Activated CD8-positive, alpha-beta T cell treated with anti-CD3 and anti-CD28 coated beads for 36 hours (primary cell): ENCODE data around the gene IKBKE. TPM values are rescaled to one million over a fixed set of nuclear protein-coding genes. Genes with fewer than 3 reads are reported as not detected.
A peak's percentile ranks its signal among the peaks of the same experiment; 100 is the strongest.

Experiments used
- ATAC-seq: fragments of 200-7000 bp; cut with Tn5 transposase; one replicate; pipeline ENCODE4 v1.10.0; 2021; ENCODE audit warnings: mild to moderate bottlenecking, moderate library complexity
- CTCF ChIA-PET: fragments of 350-600 bp; sonication (Branson Sonifier 250); formaldehyde crosslinking; loops from one replicate; lab custom pipeline; 2021; ENCODE audit warnings: antibody characterized with exemption; lab: Charles Lee
- POLR2A ChIA-PET: fragments of 350-600 bp; sonication (Branson Sonifier 250); formaldehyde crosslinking; loops from one replicate; lab custom pipeline; 2021; ENCODE audit warnings: antibody characterized with exemption; lab: Charles Lee
- DNase-seq: peaks from one replicate; pipeline ENCODE4 v3.0.0-alpha.2; 2020
- H3K27ac Mint-ChIP-seq: one replicate; pipeline ENCODE4 v1.8.0; 2021; ENCODE audit warnings: mild to moderate bottlenecking, mixed read lengths
- H3K27me3 Mint-ChIP-seq: one replicate; pipeline ENCODE4 v1.8.0; 2021; ENCODE audit warnings: mixed read lengths
- H3K36me3 Mint-ChIP-seq: one replicate; pipeline ENCODE4 v1.8.0; 2021; ENCODE audit warnings: low read depth, mixed read lengths
- H3K4me1 Mint-ChIP-seq: one replicate; pipeline ENCODE4 v1.8.0; 2021; ENCODE audit warnings: low read depth, mixed read lengths
- H3K4me3 Mint-ChIP-seq: one replicate; pipeline ENCODE4 v1.8.0; 2021; ENCODE audit warnings: mild to moderate bottlenecking, moderate library complexity, mixed read lengths
- H3K9me3 Mint-ChIP-seq: one replicate; pipeline ENCODE4 v1.8.0; 2021; ENCODE audit warnings: mixed read lengths
- intact Hi-C: fragments of 100-400 bp; cut with micrococcal nuclease; formaldehyde crosslinking; loops from one replicate; pipeline ENCODE4 v1.10.0; 2022
- total RNA-seq, 2 experiments: library from RNA; stranded (reverse); gene quantifications; one replicate each; pipeline ENCODE4 v1.2.3, GENCODE V29; 2021
- TF ChIP-seq, protein P1 (sequence below): fragments of 200-600 bp; IDR thresholded peaks from one replicate; pipeline ENCODE4 v1.8.0; 2022; ENCODE audit warnings: antibody characterized with exemption, mild to moderate bottlenecking

IKBKE gene
- total RNA-seq, 2 experiments from 2014 or later, result 14.3 to 14.9 TPM

DNA sequence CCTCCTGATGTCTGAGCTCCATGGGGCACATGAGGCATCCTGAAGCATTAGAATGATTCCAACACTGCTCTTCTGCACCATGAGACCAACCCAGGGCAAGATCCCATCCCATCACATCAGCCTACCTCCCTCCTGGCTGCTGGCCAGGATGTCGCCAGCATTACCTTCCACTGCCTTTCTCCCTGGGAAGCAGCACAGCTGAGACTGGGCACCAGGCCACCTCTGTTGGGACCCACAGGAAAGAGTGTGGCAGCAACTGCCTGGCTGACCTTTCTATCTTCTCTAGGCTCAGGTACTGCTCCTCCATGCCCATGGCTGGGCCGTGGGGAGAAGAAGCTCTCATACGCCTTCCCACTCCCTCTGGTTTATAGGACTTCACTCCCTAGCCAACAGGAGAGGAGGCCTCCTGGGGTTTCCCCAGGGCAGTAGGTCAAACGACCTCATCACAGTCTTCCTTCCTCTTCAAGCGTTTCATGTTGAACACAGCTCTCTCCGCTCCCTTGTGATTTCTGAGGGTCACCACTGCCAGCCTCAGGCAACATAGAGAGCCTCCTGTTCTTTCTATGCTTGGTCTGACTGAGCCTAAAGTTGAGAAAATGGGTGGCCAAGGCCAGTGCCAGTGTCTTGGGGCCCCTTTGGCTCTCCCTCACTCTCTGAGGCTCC, 26.0 kb downstream of the IKBKE start:
- POLR2A ChIA-PET, result interaction anchor here (0.7 to 2.1 kb wide), 6 partner anchors 11 to 96 kb away, joined by 3 to 7 read pairs (median 5); partner anchors contain the start of gene RASSF5
- H3K27ac Mint-ChIP-seq, result peak overlapping the region; percentile 79
- H3K27me3 Mint-ChIP-seq, result no peaks in the 10 kb centered on the region
- CTCF ChIA-PET, result interaction anchor here (0.6 to 3.4 kb wide), 10 partner anchors 9 to 168 kb away, joined by 3 to 41 read pairs (median 8); no protein-coding TSS in a partner anchor
- intact Hi-C loops, result no loop called here
- H3K4me3 Mint-ChIP-seq, result no peak overlapping the region
- TF ChIP-seq, protein P1, sequence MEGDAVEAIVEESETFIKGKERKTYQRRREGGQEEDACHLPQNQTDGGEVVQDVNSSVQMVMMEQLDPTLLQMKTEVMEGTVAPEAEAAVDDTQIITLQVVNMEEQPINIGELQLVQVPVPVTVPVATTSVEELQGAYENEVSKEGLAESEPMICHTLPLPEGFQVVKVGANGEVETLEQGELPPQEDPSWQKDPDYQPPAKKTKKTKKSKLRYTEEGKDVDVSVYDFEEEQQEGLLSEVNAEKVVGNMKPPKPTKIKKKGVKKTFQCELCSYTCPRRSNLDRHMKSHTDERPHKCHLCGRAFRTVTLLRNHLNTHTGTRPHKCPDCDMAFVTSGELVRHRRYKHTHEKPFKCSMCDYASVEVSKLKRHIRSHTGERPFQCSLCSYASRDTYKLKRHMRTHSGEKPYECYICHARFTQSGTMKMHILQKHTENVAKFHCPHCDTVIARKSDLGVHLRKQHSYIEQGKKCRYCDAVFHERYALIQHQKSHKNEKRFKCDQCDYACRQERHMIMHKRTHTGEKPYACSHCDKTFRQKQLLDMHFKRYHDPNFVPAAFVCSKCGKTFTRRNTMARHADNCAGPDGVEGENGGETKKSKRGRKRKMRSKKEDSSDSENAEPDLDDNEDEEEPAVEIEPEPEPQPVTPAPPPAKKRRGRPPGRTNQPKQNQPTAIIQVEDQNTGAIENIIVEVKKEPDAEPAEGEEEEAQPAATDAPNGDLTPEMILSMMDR, result no peak
- ATAC-seq (peak; percentile 32), DNase-seq (no peak)
- H3K36me3 Mint-ChIP-seq, result peaks cover 8% of the 10 kb centered on the region
- peaks cover 14% of the 10 kb centered on the region for H3K4me1 Mint-ChIP-seq
- H3K9me3 Mint-ChIP-seq, result no peaks in the 10 kb centered on the region

DNA sequence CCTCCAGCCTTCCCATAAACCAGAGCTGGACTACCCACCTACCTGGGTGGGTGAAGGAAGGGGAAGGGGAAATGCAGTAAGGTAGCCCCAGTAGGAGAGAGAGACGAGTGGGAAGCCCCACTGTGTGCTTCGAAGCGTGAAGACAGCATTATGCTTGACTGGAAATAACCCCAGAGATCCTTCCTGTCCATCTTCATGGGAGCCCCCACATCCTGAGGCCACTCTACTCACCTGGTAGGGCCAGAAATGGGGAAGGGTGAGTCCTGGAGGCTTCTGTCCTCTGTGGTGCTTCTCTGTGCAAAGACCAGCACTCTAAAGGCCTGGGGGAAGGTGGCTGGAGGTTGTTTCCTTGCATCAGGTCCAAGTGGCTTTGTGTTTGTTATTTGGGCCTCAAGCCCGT, 27.1 kb downstream of the IKBKE start:
- H3K27me3 Mint-ChIP-seq, result no peaks in the 10 kb centered on the region
- H3K4me1 Mint-ChIP-seq, result peaks cover 14% of the 10 kb centered on the region
- POLR2A ChIA-PET, result interaction anchor here (0.7 to 2.1 kb wide), 3 partner anchors 10 to 66 kb away, joined by 3 to 6 read pairs (median 4); partner anchors contain the start of gene RASSF5
- no peak for ATAC-seq
- H3K27ac Mint-ChIP-seq, result peak overlapping the region; percentile 68
- intact Hi-C loops, result no loop called here
- DNase-seq, result no peak
- H3K36me3 Mint-ChIP-seq, result peaks cover 7% of the 10 kb centered on the region
- H3K9me3 Mint-ChIP-seq, result no peaks in the 10 kb centered on the region
- H3K4me3 Mint-ChIP-seq, result no peak overlapping the region
- CTCF ChIA-PET, result interaction anchor here (0.8 to 3.6 kb wide), 7 partner anchors 8 to 520 kb away, joined by 3 to 41 read pairs (median 12); no protein-coding TSS in a partner anchor
- TF ChIP-seq, protein P1, result no peak

DNA sequence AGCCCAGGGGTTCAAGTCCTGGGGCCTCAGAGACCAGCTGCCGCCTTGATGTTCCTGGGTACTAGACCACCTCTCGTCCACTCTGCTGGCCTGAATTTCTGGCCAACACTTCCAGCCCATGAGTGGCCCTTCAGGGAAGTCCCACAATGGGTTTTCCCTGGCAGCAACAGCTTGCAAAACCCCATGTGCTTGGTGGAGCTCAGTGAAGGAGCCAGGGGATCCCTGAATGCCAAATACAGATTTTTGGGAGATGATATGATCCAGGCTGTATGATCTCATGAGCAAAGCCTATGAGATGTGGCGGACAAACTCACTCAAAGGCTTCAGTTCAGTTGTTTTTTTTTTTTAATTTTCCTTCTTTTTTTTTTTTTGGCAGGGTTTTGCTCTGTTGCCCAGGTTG, 27.5 kb downstream of the IKBKE start:
- peaks cover 7% of the 10 kb centered on the region for H3K36me3 Mint-ChIP-seq
- ATAC-seq (no peak), DNase-seq (no peak)
- H3K4me3 Mint-ChIP-seq, result no peak overlapping the region
- ChIA-PET CTCF (interaction anchor here (0.8 to 6.3 kb wide), 10 partner anchors 8 to 520 kb away, joined by 3 to 41 read pairs (median 10); no protein-coding TSS in a partner anchor), POLR2A (interaction anchor here (0.7 to 1.4 kb wide), 5 partner anchors 8 to 83 kb away, joined by 3 to 5 read pairs (median 3); partner anchors contain the start of gene RASSF5)
- peaks cover 14% of the 10 kb centered on the region for H3K4me1 Mint-ChIP-seq
- TF ChIP-seq, protein P1, result no peak
- H3K27me3 Mint-ChIP-seq, result no peaks in the 10 kb centered on the region
- intact Hi-C loops, result no loop called here
- H3K9me3 Mint-ChIP-seq, result no peaks in the 10 kb centered on the region
- no peak overlapping the region for H3K27ac Mint-ChIP-seq

DNA sequence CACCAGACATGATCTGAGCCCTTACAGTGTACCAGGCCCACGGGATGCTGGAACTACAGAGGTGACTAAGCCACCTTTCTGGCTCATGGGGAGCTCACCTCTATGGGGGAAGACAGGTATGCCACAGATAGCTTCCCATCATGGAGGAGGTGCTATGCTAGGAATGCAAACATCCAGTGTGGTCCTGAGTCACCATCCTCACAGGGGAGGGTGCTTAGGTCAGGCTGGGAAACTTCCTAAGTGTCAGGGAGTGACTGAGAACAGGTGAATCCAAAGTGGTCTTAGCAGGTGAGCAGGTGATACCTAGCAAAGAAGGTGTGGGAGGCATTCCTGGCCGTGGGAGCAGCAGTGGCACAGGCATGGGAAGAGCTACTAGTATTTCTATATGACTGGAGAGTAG, 28.4 kb downstream of the IKBKE start:
- Mint-ChIP-seq H3K27ac (no peak overlapping the region), H3K9me3 (no peaks in the 10 kb centered on the region), H3K4me3 (no peak overlapping the region), H3K27me3 (no peaks in the 10 kb centered on the region), H3K36me3 (peaks cover 7% of the 10 kb centered on the region), H3K4me1 (peaks cover 20% of the 10 kb centered on the region)
- no peak for DNase-seq
- TF ChIP-seq, protein P1, result no peak
- intact Hi-C loops, result no loop called here
- CTCF ChIA-PET, result interaction anchor here (0.9 to 6.3 kb wide), 8 partner anchors 9 to 165 kb away, joined by 3 to 36 read pairs (median 10); no protein-coding TSS in a partner anchor
- POLR2A ChIA-PET, result interaction anchor here (0.6 to 1.4 kb wide), 5 partner anchors 9 to 82 kb away, joined by 3 to 5 read pairs (median 3); no protein-coding TSS in a partner anchor
- ATAC-seq, result no peak
